Adrenal gland (tissue), 5 donors: ENCODE measurements around the gene MAP3K9.

Source experiments
- POLR2A ChIP-seq, 2 donors: fragments of 450-650 bp; IDR thresholded peaks; one replicate each; pipeline ENCODE4 v1.6.1; 2017; ENCODE audit warnings: antibody characterized with exemption in 2 of 2, mild to moderate bottlenecking in 2 of 2, moderate library complexity in 1 of 2
- TF ChIP-seq, protein P1 (sequence below), 6 experiments: fragments of 450-650 bp in 4 of 6; fragments of 200-600 bp in 2 of 6; sonication (generic) in 1 of 6; IDR thresholded peaks; 1 replicate in 5 of 6; 2 replicates in 1 of 6; pipeline versions ENCODE4 v1.5.1 to v1.8.0; 2016 to 2021; ENCODE audit warnings: antibody characterized with exemption in 6 of 6, mild to moderate bottlenecking in 2 of 6, moderate library complexity in 1 of 6
- donor health status: DM: no; HTN: no; CAD: no.

DNA sequence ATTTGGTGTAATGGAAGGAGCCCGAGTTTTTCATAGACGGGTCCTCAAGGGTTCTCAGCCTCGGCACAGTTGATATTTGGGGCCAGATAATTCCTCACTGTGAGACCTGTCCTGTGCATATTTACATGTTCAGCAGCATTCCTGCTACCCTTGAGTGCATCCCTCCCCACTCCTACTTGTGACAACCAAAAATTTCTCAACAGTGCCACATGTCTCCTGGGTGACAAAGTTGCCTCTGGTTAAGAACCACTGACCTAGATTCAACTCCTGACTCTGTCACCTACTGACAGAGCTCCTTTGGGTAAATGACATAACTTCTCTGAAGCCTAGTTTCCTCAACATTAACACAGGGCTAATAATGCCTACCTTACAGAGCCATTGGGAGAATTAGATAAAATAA lies 107.2 kb downstream of the MAP3K9 start:
- TF ChIP-seq, protein P1, sequence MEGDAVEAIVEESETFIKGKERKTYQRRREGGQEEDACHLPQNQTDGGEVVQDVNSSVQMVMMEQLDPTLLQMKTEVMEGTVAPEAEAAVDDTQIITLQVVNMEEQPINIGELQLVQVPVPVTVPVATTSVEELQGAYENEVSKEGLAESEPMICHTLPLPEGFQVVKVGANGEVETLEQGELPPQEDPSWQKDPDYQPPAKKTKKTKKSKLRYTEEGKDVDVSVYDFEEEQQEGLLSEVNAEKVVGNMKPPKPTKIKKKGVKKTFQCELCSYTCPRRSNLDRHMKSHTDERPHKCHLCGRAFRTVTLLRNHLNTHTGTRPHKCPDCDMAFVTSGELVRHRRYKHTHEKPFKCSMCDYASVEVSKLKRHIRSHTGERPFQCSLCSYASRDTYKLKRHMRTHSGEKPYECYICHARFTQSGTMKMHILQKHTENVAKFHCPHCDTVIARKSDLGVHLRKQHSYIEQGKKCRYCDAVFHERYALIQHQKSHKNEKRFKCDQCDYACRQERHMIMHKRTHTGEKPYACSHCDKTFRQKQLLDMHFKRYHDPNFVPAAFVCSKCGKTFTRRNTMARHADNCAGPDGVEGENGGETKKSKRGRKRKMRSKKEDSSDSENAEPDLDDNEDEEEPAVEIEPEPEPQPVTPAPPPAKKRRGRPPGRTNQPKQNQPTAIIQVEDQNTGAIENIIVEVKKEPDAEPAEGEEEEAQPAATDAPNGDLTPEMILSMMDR (IDR thresholded peaks at IDR 0.05) = no peak
- TF ChIP-seq POLR2A (IDR thresholded peaks at IDR 0.05) = no peak
